CD4-positive, alpha-beta T cell treated with Interleukin-17A for 4 hours (primary cell): Measurements from ENCODE around the gene DNAJB2.

Experiments used
- DNase-seq: peaks from one replicate; pipeline ENCODE4 v3.0.0-alpha.2; 2020; ENCODE audit warnings: mixed read lengths

Gene DNAJB2

GRCh38 chr2:219279151-219279915 lies at the start of gene DNAJB2:
Gene DNAJB2 (plus strand): TSS chr2:219279366. CDS start chr2:219279834, 468 bp downstream.
- peak; percentile 99 for DNase-seq

GRCh38 chr2:219230059-219230540 lies 49.1 kb upstream of the DNAJB2 start:
- DNase-seq, result peak; percentile 58

- no peak for DNase-seq
These were observed 44.8 kb upstream of the DNAJB2 start for GRCh38 chr2:219234331-219234730.

GRCh38 chr2:219243291-219243761 lies 35.8 kb upstream of the DNAJB2 start:
- no peak for DNase-seq

GRCh38 chr2:219244789-219245147 lies 34.4 kb upstream of the DNAJB2 start:
- DNase-seq, result no peak

GRCh38 chr2:219245148-219245898 lies 33.8 kb upstream of the DNAJB2 start, which contains the start of the genes GLB1L and STK16:
Gene GLB1L (minus strand): TSS chr2:219245444. CDS start chr2:219243573, 1,871 bp downstream.
Gene STK16 (plus strand): TSS chr2:219245479. CDS start chr2:219246000, 521 bp downstream.
- DNase-seq, result peak; percentile 89

- peak; percentile 20 for DNase-seq
These were observed 33.3 kb upstream of the DNAJB2 start for GRCh38 chr2:219245899-219246230.

GRCh38 chr2:219246559-219246958 lies 32.6 kb upstream of the DNAJB2 start:
- no peak for DNase-seq

- DNase-seq, result peak; percentile 80
These were observed 31.2 kb upstream of the DNAJB2 start for GRCh38 chr2:219247678-219248642.

- no peak for DNase-seq
These were observed 30.3 kb upstream of the DNAJB2 start for GRCh38 chr2:219248845-219249202.

- peak; percentile 87 for DNase-seq
These were observed 29.8 kb upstream of the DNAJB2 start for GRCh38 chr2:219249203-219249980.

- peak; percentile 15 for DNase-seq
These were observed 29.0 kb upstream of the DNAJB2 start for GRCh38 chr2:219250049-219250781.

- DNase-seq, result no peak
These were observed 27.5 kb upstream of the DNAJB2 start for GRCh38 chr2:219251656-219252055.

- peak; percentile 65 for DNase-seq
These were observed 27.1 kb upstream of the DNAJB2 start for GRCh38 chr2:219252084-219252483.

GRCh38 chr2:219252570-219252899 lies 26.6 kb upstream of the DNAJB2 start:
- DNase-seq, result peak; percentile 58

- DNase-seq, result peak; percentile 57
These were observed 26.0 kb upstream of the DNAJB2 start, which contains the start of gene TUBA4B for GRCh38 chr2:219252900-219253752. Gene TUBA4B (plus strand): TSS chr2:219253243. CDS start chr2:219253408, 165 bp downstream.

- peak; percentile 97 for DNase-seq
These were observed 25.2 kb upstream of the DNAJB2 start, which contains the start of gene TUBA4A for GRCh38 chr2:219253753-219254589. Gene TUBA4A (minus strand): TSS chr2:219253918. CDS start chr2:219253858, 60 bp downstream.

- DNase-seq, result peak; percentile 38
These were observed 24.5 kb upstream of the DNAJB2 start for GRCh38 chr2:219254590-219255201.
